Activated naive CD8-positive, alpha-beta T cell treated with anti-CD3 and anti-CD28 coated beads, Interleukin-2, amount 50 U/mL, for 24 hours (primary cell): ENCODE data around the gene AFF3.
"Not testable (repeated sequence)": the region's sequence is repeated elsewhere in the genome, so short reads cannot be mapped to it uniquely, and the experiment has no call there.

Experiments
- ATAC-seq: fragments of 150-1000 bp; cut with Tn5 transposase; one replicate; pipeline ENCODE4 v1.10.0; 2021
- DNase-seq: peaks from one replicate; pipeline ENCODE4 v3.0.0; 2021
- H3K27ac Mint-ChIP-seq: one replicate; pipeline ENCODE4 v1.8.0; 2021; ENCODE audit warnings: mild to moderate bottlenecking, mixed read lengths
- H3K27me3 Mint-ChIP-seq: one replicate; pipeline ENCODE4 v1.8.0; 2021; ENCODE audit warnings: mixed read lengths
- H3K36me3 Mint-ChIP-seq: one replicate; pipeline ENCODE4 v1.8.0; 2021; ENCODE audit warnings: low read depth, mixed read lengths
- H3K4me1 Mint-ChIP-seq: one replicate; pipeline ENCODE4 v1.8.0; 2021; ENCODE audit warnings: mixed read lengths
- H3K4me3 Mint-ChIP-seq: one replicate; pipeline ENCODE4 v1.8.0; 2021; ENCODE audit warnings: mild to moderate bottlenecking, moderate library complexity, mixed read lengths
- H3K9me3 Mint-ChIP-seq: one replicate; pipeline ENCODE4 v1.8.0; 2021; ENCODE audit warnings: mixed read lengths

The AFF3 gene

GRCh38 chr2:99961196-99961913 lies 181.0 kb downstream of the AFF3 start:
- Mint-ChIP-seq H3K36me3 (no peaks in the 10 kb centered on the region), H3K9me3 (no peaks in the 10 kb centered on the region), H3K4me1 (no peaks in the 10 kb centered on the region), H3K4me3 (no peak overlapping the region), H3K27me3 (no peaks in the 10 kb centered on the region), H3K27ac (no peak overlapping the region)
- DNase-seq: no peak
- ATAC-seq: no peak

GRCh38 chr2:99960790-99961189 lies 181.6 kb downstream of the AFF3 start:
- DNase-seq: no peak
- Mint-ChIP-seq H3K27ac (no peak overlapping the region), H3K27me3 (no peaks in the 10 kb centered on the region), H3K9me3 (no peaks in the 10 kb centered on the region), H3K4me1 (no peaks in the 10 kb centered on the region), H3K4me3 (no peak overlapping the region), H3K36me3 (no peaks in the 10 kb centered on the region)
- ATAC-seq: no peak

DNA sequence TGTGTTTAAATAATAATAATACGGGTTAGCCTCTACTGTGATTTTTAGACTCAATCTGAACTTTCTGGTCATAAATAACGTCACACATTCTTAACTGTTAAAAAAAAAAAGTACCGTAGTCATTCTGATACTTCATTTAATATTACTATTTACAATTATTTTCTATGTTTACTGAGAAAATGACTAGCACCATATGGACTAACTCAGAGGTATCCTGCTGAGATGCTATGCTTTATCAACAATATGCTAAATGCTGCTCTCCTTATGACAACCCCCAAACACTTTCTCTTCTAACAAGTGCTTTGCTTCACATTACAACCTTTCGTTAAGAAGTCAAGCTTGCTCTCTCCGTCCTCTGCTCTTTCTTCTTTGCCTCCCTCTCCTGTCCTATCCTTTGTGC lies 182.1 kb downstream of the AFF3 start:
- Mint-ChIP-seq H3K9me3 (no peaks in the 10 kb centered on the region), H3K4me1 (no peaks in the 10 kb centered on the region), H3K27ac (no peak overlapping the region), H3K36me3 (no peaks in the 10 kb centered on the region), H3K27me3 (no peaks in the 10 kb centered on the region), H3K4me3 (no peak overlapping the region)
- no peak for DNase-seq
- no peak for ATAC-seq

- H3K36me3 Mint-ChIP-seq: no peaks in the 10 kb centered on the region
- no peaks in the 10 kb centered on the region for H3K9me3 Mint-ChIP-seq
- no peaks in the 10 kb centered on the region for H3K27me3 Mint-ChIP-seq
- DNase-seq (no peak), ATAC-seq (no peak)
- H3K4me3 Mint-ChIP-seq: no peak overlapping the region
- no peak overlapping the region for H3K27ac Mint-ChIP-seq
- no peaks in the 10 kb centered on the region for H3K4me1 Mint-ChIP-seq
Observed at GRCh38 chr2:99959261-99960014, 183.0 kb downstream of the AFF3 start.

- Mint-ChIP-seq H3K36me3 (no peaks in the 10 kb centered on the region), H3K4me1 (no peaks in the 10 kb centered on the region), H3K27me3 (no peaks in the 10 kb centered on the region), H3K9me3 (no peaks in the 10 kb centered on the region), H3K4me3 (no peak overlapping the region), H3K27ac (no peak overlapping the region)
- ATAC-seq (no peak), DNase-seq (no peak)
Observed at GRCh38 chr2:99957332-99958133, 184.9 kb downstream of the AFF3 start.

DNA sequence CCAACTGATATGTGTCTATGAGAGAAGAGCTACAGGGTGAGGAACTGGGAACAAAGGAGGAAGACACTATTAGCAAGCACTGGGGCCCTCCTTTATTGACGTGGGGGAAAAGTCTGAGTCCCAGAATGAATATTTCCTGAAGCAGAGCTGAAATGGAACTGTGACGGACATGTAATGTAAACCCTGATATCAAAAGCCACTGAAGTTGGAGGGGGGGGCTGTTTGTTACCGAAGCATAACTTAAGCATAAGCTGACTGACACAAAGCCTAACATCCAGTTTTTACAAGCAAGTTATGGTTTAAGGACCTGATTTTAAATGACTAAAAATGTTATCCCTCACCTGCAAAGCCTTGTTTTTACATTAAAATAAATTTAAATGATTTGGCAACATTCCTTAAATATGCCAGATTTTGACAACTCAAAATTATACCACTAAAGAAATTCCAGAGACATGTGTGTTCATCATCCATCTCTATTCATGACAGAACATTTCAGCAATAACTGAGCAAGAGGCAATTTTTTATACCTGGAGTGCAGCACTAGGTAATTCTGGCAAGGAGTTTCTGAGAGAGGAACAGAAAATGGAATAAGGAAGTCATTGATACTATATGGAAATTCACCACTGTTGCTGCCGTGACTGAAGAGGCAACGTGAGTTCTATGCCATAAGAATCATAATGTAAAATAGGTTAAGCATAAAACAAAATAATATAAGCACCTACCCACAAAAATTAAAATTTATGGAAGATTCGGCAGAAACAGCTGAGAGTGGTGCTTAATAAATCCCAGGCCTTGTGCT lies 186.0 kb downstream of the AFF3 start:
- ATAC-seq: no peak
- Mint-ChIP-seq H3K4me3 (no peak overlapping the region), H3K27ac (no peak overlapping the region), H3K27me3 (no peaks in the 10 kb centered on the region), H3K4me1 (no peaks in the 10 kb centered on the region), H3K9me3 (no peaks in the 10 kb centered on the region), H3K36me3 (no peaks in the 10 kb centered on the region)
- no peak for DNase-seq

DNA sequence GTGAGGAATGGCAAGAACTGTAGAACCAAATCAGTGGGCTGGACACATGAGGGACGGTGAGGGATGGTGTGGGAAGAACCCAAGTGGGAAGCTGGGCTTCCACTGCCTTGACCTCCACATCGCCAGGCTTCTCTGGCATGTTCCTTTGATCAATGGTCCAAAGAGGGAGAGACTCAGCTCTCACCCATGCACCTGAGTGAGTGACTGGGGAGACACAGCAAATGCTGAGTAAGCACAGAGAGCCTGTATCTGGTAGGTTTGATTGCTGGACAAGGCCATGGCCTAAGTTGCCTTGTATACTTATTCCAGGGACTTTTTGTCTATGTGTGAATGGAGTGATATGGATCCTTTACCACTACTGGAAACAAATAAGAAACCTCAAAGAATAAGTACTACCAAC lies 188.6 kb downstream of the AFF3 start:
- Mint-ChIP-seq H3K4me1 (no peaks in the 10 kb centered on the region), H3K27ac (no peak overlapping the region), H3K9me3 (no peaks in the 10 kb centered on the region), H3K36me3 (no peaks in the 10 kb centered on the region), H3K4me3 (no peak overlapping the region), H3K27me3 (no peaks in the 10 kb centered on the region)
- DNase-seq: no peak
- ATAC-seq: no peak

- H3K27me3 Mint-ChIP-seq: no peaks in the 10 kb centered on the region
- H3K27ac Mint-ChIP-seq: no peak overlapping the region
- ATAC-seq (no peak), DNase-seq (no peak)
- no peak overlapping the region for H3K4me3 Mint-ChIP-seq
- no peaks in the 10 kb centered on the region for H3K4me1 Mint-ChIP-seq
- no peaks in the 10 kb centered on the region for H3K36me3 Mint-ChIP-seq
- H3K9me3 Mint-ChIP-seq: no peaks in the 10 kb centered on the region
Observed at GRCh38 chr2:99949963-99950362, 192.4 kb downstream of the AFF3 start.

- no peaks in the 10 kb centered on the region for H3K4me1 Mint-ChIP-seq
- H3K9me3 Mint-ChIP-seq: no peaks in the 10 kb centered on the region
- H3K4me3 Mint-ChIP-seq: no peak overlapping the region
- H3K36me3 Mint-ChIP-seq: no peaks in the 10 kb centered on the region
- no peak for DNase-seq
- no peak overlapping the region for H3K27ac Mint-ChIP-seq
- ATAC-seq: no peak
- H3K27me3 Mint-ChIP-seq: no peaks in the 10 kb centered on the region
Observed at GRCh38 chr2:99949530-99949929, 192.9 kb downstream of the AFF3 start.

- ATAC-seq (no peak), DNase-seq (no peak)
- no peaks in the 10 kb centered on the region for H3K36me3 Mint-ChIP-seq
- no peaks in the 10 kb centered on the region for H3K4me1 Mint-ChIP-seq
- H3K27ac Mint-ChIP-seq: no peak overlapping the region
- no peak overlapping the region for H3K4me3 Mint-ChIP-seq
- H3K9me3 Mint-ChIP-seq: no peaks in the 10 kb centered on the region
- H3K27me3 Mint-ChIP-seq: no peaks in the 10 kb centered on the region
Observed at GRCh38 chr2:99948010-99948409, 194.4 kb downstream of the AFF3 start.

DNA sequence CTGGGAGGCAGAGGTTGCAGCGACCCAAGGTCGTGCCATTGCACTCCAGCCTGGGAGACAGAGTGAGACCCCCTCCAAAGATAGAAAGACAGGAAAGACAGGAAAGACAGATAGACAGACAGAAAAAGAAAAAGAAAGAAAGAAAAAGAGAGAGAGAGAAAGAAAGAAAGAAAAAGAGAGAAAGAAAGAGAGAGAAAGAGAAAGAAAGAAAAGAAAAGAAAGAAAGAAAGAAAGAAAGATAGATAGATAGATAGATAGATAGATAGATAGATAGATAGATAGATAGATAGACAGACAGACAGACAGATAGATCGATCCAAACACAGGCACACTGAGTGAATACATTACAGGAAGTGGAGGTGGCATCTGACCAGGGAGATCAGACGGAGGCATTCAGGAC lies 195.0 kb downstream of the AFF3 start:
- H3K27me3 Mint-ChIP-seq, H3K4me3 Mint-ChIP-seq, H3K27ac Mint-ChIP-seq, H3K9me3 Mint-ChIP-seq, H3K4me1 Mint-ChIP-seq, ATAC-seq, H3K36me3 Mint-ChIP-seq, DNase-seq: not testable (repeated sequence)

- no peaks in the 10 kb centered on the region for H3K36me3 Mint-ChIP-seq
- no peak overlapping the region for H3K27ac Mint-ChIP-seq
- no peaks in the 10 kb centered on the region for H3K27me3 Mint-ChIP-seq
- H3K4me3 Mint-ChIP-seq: no peak overlapping the region
- H3K4me1 Mint-ChIP-seq: peaks cover 2% of the 10 kb centered on the region
- no peaks in the 10 kb centered on the region for H3K9me3 Mint-ChIP-seq
- ATAC-seq (no peak), DNase-seq (no peak)
Observed at GRCh38 chr2:99944019-99944418, 198.4 kb downstream of the AFF3 start.

- DNase-seq (no peak), ATAC-seq (no peak)
- no peak overlapping the region for H3K4me3 Mint-ChIP-seq
- no peaks in the 10 kb centered on the region for H3K9me3 Mint-ChIP-seq
- H3K36me3 Mint-ChIP-seq: no peaks in the 10 kb centered on the region
- no peaks in the 10 kb centered on the region for H3K27me3 Mint-ChIP-seq
- H3K27ac Mint-ChIP-seq: no peak overlapping the region
- H3K4me1 Mint-ChIP-seq: peaks cover 2% of the 10 kb centered on the region
Observed at GRCh38 chr2:99942561-99943347, 199.6 kb downstream of the AFF3 start.

DNA sequence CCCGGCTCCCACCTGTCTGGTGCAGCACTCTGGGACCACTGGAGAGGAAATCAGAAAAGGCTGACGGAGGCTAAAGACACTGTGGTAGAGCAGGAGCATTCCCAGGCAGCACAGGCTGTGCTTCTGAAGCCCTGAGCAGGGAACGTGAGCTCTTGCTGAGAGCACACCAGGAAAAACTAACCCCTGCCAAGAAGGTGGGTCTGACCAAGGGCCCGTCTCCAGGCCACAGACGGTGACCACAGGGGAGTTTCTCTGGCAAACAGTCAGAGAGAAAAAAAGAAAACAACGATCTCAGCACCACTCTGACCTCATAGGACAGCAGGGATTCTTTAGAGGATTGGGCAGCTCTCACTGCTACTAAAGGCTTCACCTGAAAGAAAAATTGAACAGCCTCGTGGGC lies 201.4 kb downstream of the AFF3 start:
- H3K36me3 Mint-ChIP-seq: no peaks in the 10 kb centered on the region
- ATAC-seq: no peak
- H3K9me3 Mint-ChIP-seq: no peaks in the 10 kb centered on the region
- H3K27ac Mint-ChIP-seq: no peak overlapping the region
- no peak overlapping the region for H3K4me3 Mint-ChIP-seq
- no peaks in the 10 kb centered on the region for H3K27me3 Mint-ChIP-seq
- no peak for DNase-seq
- H3K4me1 Mint-ChIP-seq: peaks cover 4% of the 10 kb centered on the region
